Measurements from ENCODE around the gene CD3D.

CD3D gene

GRCh38 chr11:118289401-118289800 is 53.1 kb downstream of the CD3D start:
- H3K4me3 ChIP-seq (ENCODE audit: low read length) = no peak overlapping the region
- no peak for DNase-seq (ENCODE audit: low read depth)
- TF ChIP-seq CTCF (conservative IDR thresholded peaks at IDR 0.05; ENCODE audit: low read length) = no peak
